PC-3 (cell line): Measurements from ENCODE around the gene RNF123.

Experiments
- EZH2phosphoT487 ChIP-seq: fragments of 300-600 bp; sonication (generic); IDR thresholded peaks from 2 replicates; pipeline ENCODE4 v1.6.1; 2018; ENCODE audit warnings: mild to moderate bottlenecking, antibody characterized with exemption, low read length, borderline replicate concordance
- TF ChIP-seq, protein P1 (sequence below): fragments of 300-600 bp; sonication (generic); conservative IDR thresholded peaks from 2 replicates; pipeline ENCODE4 v1.5.1; 2017; ENCODE audit warnings: antibody characterized with exemption, low read depth, mild to moderate bottlenecking, low read length

- TF ChIP-seq, protein P1, sequence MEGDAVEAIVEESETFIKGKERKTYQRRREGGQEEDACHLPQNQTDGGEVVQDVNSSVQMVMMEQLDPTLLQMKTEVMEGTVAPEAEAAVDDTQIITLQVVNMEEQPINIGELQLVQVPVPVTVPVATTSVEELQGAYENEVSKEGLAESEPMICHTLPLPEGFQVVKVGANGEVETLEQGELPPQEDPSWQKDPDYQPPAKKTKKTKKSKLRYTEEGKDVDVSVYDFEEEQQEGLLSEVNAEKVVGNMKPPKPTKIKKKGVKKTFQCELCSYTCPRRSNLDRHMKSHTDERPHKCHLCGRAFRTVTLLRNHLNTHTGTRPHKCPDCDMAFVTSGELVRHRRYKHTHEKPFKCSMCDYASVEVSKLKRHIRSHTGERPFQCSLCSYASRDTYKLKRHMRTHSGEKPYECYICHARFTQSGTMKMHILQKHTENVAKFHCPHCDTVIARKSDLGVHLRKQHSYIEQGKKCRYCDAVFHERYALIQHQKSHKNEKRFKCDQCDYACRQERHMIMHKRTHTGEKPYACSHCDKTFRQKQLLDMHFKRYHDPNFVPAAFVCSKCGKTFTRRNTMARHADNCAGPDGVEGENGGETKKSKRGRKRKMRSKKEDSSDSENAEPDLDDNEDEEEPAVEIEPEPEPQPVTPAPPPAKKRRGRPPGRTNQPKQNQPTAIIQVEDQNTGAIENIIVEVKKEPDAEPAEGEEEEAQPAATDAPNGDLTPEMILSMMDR = no peak
- TF ChIP-seq EZH2phosphoT487 = no peak
Measured at GRCh38 chr3:49650637-49651036, 38.7 kb upstream of the RNF123 start.
